ENCODE data around the gene TAAR5.

GRCh38 chr6:132634796-132635195, 45.3 kb upstream of the TAAR5 start:
- TF ChIP-seq CTCF (IDR thresholded peaks at IDR 0.05) = no peak
- no peak for TF ChIP-seq EP300 (IDR thresholded peaks at IDR 0.05)
